Measurements from ENCODE around the gene PPP4R1. TPM values are rescaled to one million over a fixed set of nuclear protein-coding genes. Genes with fewer than 3 reads are reported as not detected.

The PPP4R1 gene
- polyA plus RNA-seq, 1 donor from 2014 or later = 12.6 TPM

GRCh38 chr18:9534844-9535243 lies 79.5 kb downstream of the PPP4R1 start:
- Mint-ChIP-seq H3K27ac (no peak overlapping the region), H3K9me3 (no peaks in the 10 kb centered on the region), H3K36me3 (peaks cover 6% of the 10 kb centered on the region), H3K27me3 (no peaks in the 10 kb centered on the region), H3K4me3 (no peak overlapping the region), H3K4me1 (no peaks in the 10 kb centered on the region)

- Mint-ChIP-seq H3K4me1 (no peaks in the 10 kb centered on the region), H3K27ac (no peak overlapping the region), H3K36me3 (peaks cover 17% of the 10 kb centered on the region), H3K27me3 (no peaks in the 10 kb centered on the region), H3K4me3 (no peak overlapping the region), H3K9me3 (peaks cover 0 to 3% (median 0%) of the 10 kb centered on the region in 3 donors)
Measured at GRCh38 chr18:9531791-9532410, 82.5 kb downstream of the PPP4R1 start.

GRCh38 chr18:9530226-9531009 lies 83.9 kb downstream of the PPP4R1 start:
- H3K27ac Mint-ChIP-seq = no peak overlapping the region
- no peaks in the 10 kb centered on the region for H3K4me1 Mint-ChIP-seq
- peaks cover 0 to 3% (median 0%) of the 10 kb centered on the region in 3 donors for H3K9me3 Mint-ChIP-seq
- H3K27me3 Mint-ChIP-seq = no peaks in the 10 kb centered on the region
- H3K4me3 Mint-ChIP-seq = no peak overlapping the region
- H3K36me3 Mint-ChIP-seq = peaks cover 14% of the 10 kb centered on the region

GRCh38 chr18:9526458-9526857 lies 87.9 kb downstream of the PPP4R1 start:
- Mint-ChIP-seq H3K4me3 (no peak overlapping the region), H3K4me1 (no peaks in the 10 kb centered on the region), H3K9me3 (peaks cover 0 to 3% (median 0%) of the 10 kb centered on the region in 3 donors), H3K36me3 (peaks cover 16% of the 10 kb centered on the region), H3K27ac (no peak overlapping the region), H3K27me3 (no peaks in the 10 kb centered on the region)

- Mint-ChIP-seq H3K36me3 (peaks cover 12% of the 10 kb centered on the region), H3K27me3 (no peaks in the 10 kb centered on the region), H3K4me1 (no peaks in the 10 kb centered on the region), H3K4me3 (peak overlapping the region in 1 of 4 donors; percentile 33), H3K27ac (no peak overlapping the region), H3K9me3 (peaks cover 0 to 3% (median 0%) of the 10 kb centered on the region in 3 donors)
Measured at GRCh38 chr18:9522952-9523351, 91.4 kb downstream of the PPP4R1 start.

GRCh38 chr18:9521770-9522169 lies 92.6 kb downstream of the PPP4R1 start:
- H3K27ac Mint-ChIP-seq = peak overlapping the region in 1 of 3 donors; percentile 46
- no peaks in the 10 kb centered on the region for H3K27me3 Mint-ChIP-seq
- no peaks in the 10 kb centered on the region for H3K4me1 Mint-ChIP-seq
- H3K9me3 Mint-ChIP-seq = no peaks in the 10 kb centered on the region
- no peak overlapping the region for H3K4me3 Mint-ChIP-seq
- peaks cover 5% of the 10 kb centered on the region for H3K36me3 Mint-ChIP-seq

- no peak overlapping the region for H3K27ac Mint-ChIP-seq
- no peaks in the 10 kb centered on the region for H3K9me3 Mint-ChIP-seq
- H3K4me1 Mint-ChIP-seq = peaks cover 0 to 3% (median 0%) of the 10 kb centered on the region in 3 donors
- no peak overlapping the region for H3K4me3 Mint-ChIP-seq
- H3K36me3 Mint-ChIP-seq = peaks cover 5% of the 10 kb centered on the region
- H3K27me3 Mint-ChIP-seq = no peaks in the 10 kb centered on the region
Measured at GRCh38 chr18:9520666-9521065, 93.7 kb downstream of the PPP4R1 start.

- H3K27ac Mint-ChIP-seq = no peak overlapping the region
- peaks cover 0 to 3% (median 0%) of the 10 kb centered on the region in 3 donors for H3K4me1 Mint-ChIP-seq
- H3K4me3 Mint-ChIP-seq = no peak overlapping the region
- H3K27me3 Mint-ChIP-seq = no peaks in the 10 kb centered on the region
- H3K9me3 Mint-ChIP-seq = no peaks in the 10 kb centered on the region
- no peaks in the 10 kb centered on the region for H3K36me3 Mint-ChIP-seq
Measured at GRCh38 chr18:9519399-9519798, 95.0 kb downstream of the PPP4R1 start.

- H3K27me3 Mint-ChIP-seq = no peaks in the 10 kb centered on the region
- no peak overlapping the region for H3K27ac Mint-ChIP-seq
- no peaks in the 10 kb centered on the region for H3K9me3 Mint-ChIP-seq
- peaks cover 0 to 3% (median 0%) of the 10 kb centered on the region in 3 donors for H3K4me1 Mint-ChIP-seq
- H3K36me3 Mint-ChIP-seq = no peaks in the 10 kb centered on the region
- no peak overlapping the region for H3K4me3 Mint-ChIP-seq
Measured at GRCh38 chr18:9517869-9518268, 96.5 kb downstream of the PPP4R1 start.

GRCh38 chr18:9516437-9517064 lies 97.8 kb downstream of the PPP4R1 start:
- Mint-ChIP-seq H3K36me3 (no peaks in the 10 kb centered on the region), H3K9me3 (no peaks in the 10 kb centered on the region), H3K27ac (no peak overlapping the region), H3K4me3 (no peak overlapping the region), H3K27me3 (no peaks in the 10 kb centered on the region), H3K4me1 (peaks cover 0 to 3% (median 0%) of the 10 kb centered on the region in 3 donors)

GRCh38 chr18:9513971-9514512 lies 100.3 kb downstream of the PPP4R1 start:
- H3K4me3 Mint-ChIP-seq = no peak overlapping the region
- H3K9me3 Mint-ChIP-seq = no peaks in the 10 kb centered on the region
- peaks cover 2 to 4% (median 4%) of the 10 kb centered on the region in 3 donors for H3K4me1 Mint-ChIP-seq
- H3K27me3 Mint-ChIP-seq = no peaks in the 10 kb centered on the region
- no peaks in the 10 kb centered on the region for H3K36me3 Mint-ChIP-seq
- no peak overlapping the region for H3K27ac Mint-ChIP-seq

- Mint-ChIP-seq H3K36me3 (peaks cover 6% of the 10 kb centered on the region), H3K4me1 (peaks cover 10 to 31% (median 26%) of the 10 kb centered on the region in 3 donors), H3K4me3 (no peak overlapping the region), H3K27ac (peak overlapping the region in 1 of 3 donors; percentile 65), H3K9me3 (no peaks in the 10 kb centered on the region), H3K27me3 (no peaks in the 10 kb centered on the region)
Measured at GRCh38 chr18:9508446-9509025, 105.8 kb downstream of the PPP4R1 start.

GRCh38 chr18:9507565-9508088 lies 106.7 kb downstream of the PPP4R1 start:
- H3K9me3 Mint-ChIP-seq = peaks cover 0 to 7% (median 0%) of the 10 kb centered on the region in 3 donors
- no peaks in the 10 kb centered on the region for H3K27me3 Mint-ChIP-seq
- H3K36me3 Mint-ChIP-seq = peaks cover 8% of the 10 kb centered on the region
- H3K4me3 Mint-ChIP-seq = no peak overlapping the region
- peak overlapping the region in 1 of 3 donors; percentile 8 for H3K27ac Mint-ChIP-seq
- H3K4me1 Mint-ChIP-seq = peaks cover 10 to 31% (median 26%) of the 10 kb centered on the region in 3 donors

GRCh38 chr18:9506046-9506792 lies 108.1 kb downstream of the PPP4R1 start:
- Mint-ChIP-seq H3K9me3 (peaks cover 0 to 12% (median 2%) of the 10 kb centered on the region in 3 donors), H3K36me3 (peaks cover 18% of the 10 kb centered on the region), H3K27me3 (no peaks in the 10 kb centered on the region), H3K27ac (no peak overlapping the region), H3K4me1 (peaks cover 10 to 30% (median 26%) of the 10 kb centered on the region in 3 donors), H3K4me3 (peak overlapping the region in 1 of 4 donors; percentile 50)

All from IgD-negative memory B cell (primary cell).